ENCODE results near the gene TMEM115.

Gene TMEM115

GRCh38 chr3:50358911-50359759 lies at the start of gene TMEM115:
Gene TMEM115, minus strand, starts transcription at chr3:50359521. Its CDS starts 458 bp downstream, at chr3:50359063.
- DNase-seq (ENCODE audit: low read depth, low spot score), result peak; percentile 99

- DNase-seq (ENCODE audit: low read depth, low spot score), result no peak
Measured at GRCh38 chr3:50408443-50408944, 49.2 kb upstream of the TMEM115 start.

- no peak for DNase-seq (ENCODE audit: low read depth, low spot score)
Measured at GRCh38 chr3:50406487-50406886, 47.2 kb upstream of the TMEM115 start.

- peak; percentile 45 for DNase-seq (ENCODE audit: low read depth, low spot score)
Measured at GRCh38 chr3:50405249-50405648, 45.9 kb upstream of the TMEM115 start.

GRCh38 chr3:50401978-50402595 lies 42.8 kb upstream of the TMEM115 start:
- DNase-seq (ENCODE audit: low read depth, low spot score), result no peak

- no peak for DNase-seq (ENCODE audit: low read depth, low spot score)
Measured at GRCh38 chr3:50396502-50396901, 37.2 kb upstream of the TMEM115 start.

- DNase-seq (ENCODE audit: low read depth, low spot score), result no peak
Measured at GRCh38 chr3:50395070-50395860, 35.9 kb upstream of the TMEM115 start.

- no peak for DNase-seq (ENCODE audit: low read depth, low spot score)
Measured at GRCh38 chr3:50393061-50393460, 33.7 kb upstream of the TMEM115 start.

- no peak for DNase-seq (ENCODE audit: low read depth, low spot score)
Measured at GRCh38 chr3:50392101-50392715, 32.9 kb upstream of the TMEM115 start.

GRCh38 chr3:50390508-50391224 lies 31.3 kb upstream of the TMEM115 start:
- DNase-seq (ENCODE audit: low read depth, low spot score), result peak; percentile 20

- DNase-seq (ENCODE audit: low read depth, low spot score), result no peak
Measured at GRCh38 chr3:50389414-50389767, 30.1 kb upstream of the TMEM115 start.

GRCh38 chr3:50388720-50389413 lies 29.5 kb upstream of the TMEM115 start:
- DNase-seq (ENCODE audit: low read depth, low spot score), result peak; percentile 79

GRCh38 chr3:50388016-50388719 lies 28.8 kb upstream of the TMEM115 start:
- peak; percentile 56 for DNase-seq (ENCODE audit: low read depth, low spot score)

GRCh38 chr3:50385754-50386153 lies 26.4 kb upstream of the TMEM115 start:
- DNase-seq (ENCODE audit: low read depth, low spot score), result no peak

- no peak for DNase-seq (ENCODE audit: low read depth, low spot score)
Measured at GRCh38 chr3:50383750-50384149, 24.4 kb upstream of the TMEM115 start.

- no peak for DNase-seq (ENCODE audit: low read depth, low spot score)
Measured at GRCh38 chr3:50382722-50383121, 23.4 kb upstream of the TMEM115 start.

- DNase-seq (ENCODE audit: low read depth, low spot score), result no peak
Measured at GRCh38 chr3:50381383-50381782, 22.1 kb upstream of the TMEM115 start.

GRCh38 chr3:50380405-50381085 lies 21.2 kb upstream of the TMEM115 start:
- DNase-seq (ENCODE audit: low read depth, low spot score), result no peak

- DNase-seq (ENCODE audit: low read depth, low spot score), result no peak
Measured at GRCh38 chr3:50378757-50379156, 19.4 kb upstream of the TMEM115 start.
